ENCODE measurements around the gene YAE1. TPM values are rescaled to one million over a fixed set of nuclear protein-coding genes. Genes with fewer than 3 reads are reported as not detected.
A peak's percentile ranks its signal among the peaks of the same experiment; 100 is the strongest.

YAE1 gene
- total RNA-seq, 1 donor from 2014 or later, result 15.9 TPM

DNA sequence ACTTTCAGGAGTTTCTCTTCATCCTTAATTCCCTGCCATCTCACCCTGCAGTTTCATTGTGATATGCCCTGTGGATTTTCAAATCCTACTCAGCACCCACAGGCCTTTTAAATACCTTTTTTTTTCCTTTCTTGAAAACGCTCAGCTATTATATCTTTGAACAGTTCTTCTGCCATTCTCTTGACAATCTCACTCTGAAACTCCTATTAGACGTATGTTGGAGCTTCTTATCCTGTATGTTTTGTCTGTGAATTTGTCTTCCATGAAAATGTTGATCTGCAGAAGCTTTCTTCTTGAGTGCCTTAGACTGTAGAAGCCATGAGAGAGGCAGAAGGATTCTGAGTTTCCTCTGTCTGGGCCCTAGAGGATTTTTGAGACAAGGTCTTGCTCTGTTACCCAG is 18.9 kb upstream of the YAE1 start:
- DNase-seq (ENCODE audit: low spot score), result no peak
- intact Hi-C loops (cut with DNase I), result no loop called here

GRCh38 chr7:39550411-39550810 is 15.8 kb upstream of the YAE1 start:
- no peak for DNase-seq (ENCODE audit: low spot score)
- intact Hi-C loops (cut with DNase I), result no loop called here

DNA sequence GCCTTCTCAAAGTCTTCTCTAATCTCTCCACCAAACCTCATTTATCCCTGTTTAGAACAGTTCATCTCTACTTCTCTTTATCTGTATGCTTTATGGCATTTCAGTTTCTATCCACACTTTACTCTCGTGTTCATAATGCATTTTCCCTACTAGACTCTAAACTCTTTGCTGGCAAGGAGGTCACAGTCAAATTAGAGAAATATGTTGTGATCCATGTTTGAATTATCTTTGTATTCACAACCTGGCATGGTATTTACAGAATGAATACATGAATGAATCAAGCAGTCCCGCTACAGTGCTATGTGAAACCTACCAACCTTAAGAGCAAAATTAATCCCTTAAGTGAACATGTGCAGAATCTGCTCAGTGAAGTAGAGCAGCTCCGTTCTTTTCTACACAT is 12.8 kb upstream of the YAE1 start:
- DNase-seq (ENCODE audit: low spot score), result no peak
- intact Hi-C loops (cut with DNase I), result no loop called here

DNA sequence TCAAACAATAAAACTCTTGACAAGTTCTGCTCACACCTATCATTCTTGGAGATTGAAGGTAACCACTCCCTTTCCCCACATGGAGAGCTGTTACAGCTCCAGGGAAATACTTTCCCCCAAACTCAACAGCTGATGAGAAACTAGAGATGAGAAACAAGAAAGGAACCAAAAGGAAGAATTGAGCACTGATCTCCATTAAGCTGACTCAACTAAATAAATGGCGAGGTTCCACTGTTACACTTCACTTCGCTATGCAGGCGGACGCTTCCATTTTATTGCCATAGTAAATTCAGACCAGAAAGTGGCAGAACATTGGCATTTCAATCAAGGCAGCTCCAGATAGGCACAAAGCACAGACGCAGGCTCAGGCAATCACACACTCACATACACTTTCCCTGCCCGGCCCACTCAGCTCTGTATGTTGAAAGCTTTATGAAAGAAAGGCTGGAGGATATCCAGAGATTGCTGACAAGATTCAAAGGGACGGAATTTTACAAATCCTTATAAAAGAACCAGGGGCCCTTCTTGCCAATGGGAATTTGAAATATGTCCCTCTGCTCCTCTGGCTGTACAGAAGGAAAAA is 11.5 kb upstream of the YAE1 start:
- intact Hi-C loops (cut with DNase I), result no loop called here
- no peak for DNase-seq (ENCODE audit: low spot score)

- DNase-seq (ENCODE audit: low spot score), result no peak
- intact Hi-C loops (cut with DNase I), result no loop called here
Observed at GRCh38 chr7:39557222-39557621, 9.0 kb upstream of the YAE1 start.

- intact Hi-C loops (cut with DNase I), result no loop called here
- DNase-seq (ENCODE audit: low spot score), result no peak
Observed at GRCh38 chr7:39557911-39558310, 8.3 kb upstream of the YAE1 start.

- intact Hi-C loops (cut with DNase I), result no loop called here
Observed at GRCh38 chr7:39560408-39560807, 5.8 kb upstream of the YAE1 start.

DNA sequence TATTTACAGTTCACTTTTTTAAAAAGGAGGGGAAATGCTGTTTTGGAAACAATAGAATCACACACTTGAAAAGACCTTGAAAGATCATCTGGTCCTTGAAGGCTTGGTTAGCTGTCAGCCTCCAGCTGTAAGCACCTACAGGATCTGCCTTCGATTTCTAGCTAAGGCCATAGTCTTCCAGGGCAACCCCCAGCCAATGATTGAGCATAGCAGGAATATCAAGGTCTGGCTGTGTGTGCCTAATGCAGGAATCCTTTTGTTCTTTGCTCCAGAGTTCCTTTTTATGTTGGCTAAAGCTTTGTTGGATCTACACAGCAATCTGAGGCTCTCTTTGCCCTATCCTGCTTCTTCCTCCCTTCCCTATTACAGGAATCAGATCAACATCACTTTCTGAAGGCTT is 5.2 kb upstream of the YAE1 start:
- DNase-seq (ENCODE audit: low spot score), result no peak
- intact Hi-C loops (cut with DNase I), result no loop called here

More at GRCh38 chr7:39560408-39560807, 5.8 kb upstream of the YAE1 start:
- DNase-seq (ENCODE audit: low spot score), result no peak

- intact Hi-C loops (cut with DNase I), result no loop called here
- no peak for DNase-seq (ENCODE audit: low spot score)
Observed at GRCh38 chr7:39565538-39565937, 666 bp upstream of the YAE1 start.

- DNase-seq (ENCODE audit: low spot score), result no peak
- intact Hi-C loops (cut with DNase I), result no loop called here
Observed at GRCh38 chr7:39567294-39567693, 1.1 kb downstream of the YAE1 start.

DNA sequence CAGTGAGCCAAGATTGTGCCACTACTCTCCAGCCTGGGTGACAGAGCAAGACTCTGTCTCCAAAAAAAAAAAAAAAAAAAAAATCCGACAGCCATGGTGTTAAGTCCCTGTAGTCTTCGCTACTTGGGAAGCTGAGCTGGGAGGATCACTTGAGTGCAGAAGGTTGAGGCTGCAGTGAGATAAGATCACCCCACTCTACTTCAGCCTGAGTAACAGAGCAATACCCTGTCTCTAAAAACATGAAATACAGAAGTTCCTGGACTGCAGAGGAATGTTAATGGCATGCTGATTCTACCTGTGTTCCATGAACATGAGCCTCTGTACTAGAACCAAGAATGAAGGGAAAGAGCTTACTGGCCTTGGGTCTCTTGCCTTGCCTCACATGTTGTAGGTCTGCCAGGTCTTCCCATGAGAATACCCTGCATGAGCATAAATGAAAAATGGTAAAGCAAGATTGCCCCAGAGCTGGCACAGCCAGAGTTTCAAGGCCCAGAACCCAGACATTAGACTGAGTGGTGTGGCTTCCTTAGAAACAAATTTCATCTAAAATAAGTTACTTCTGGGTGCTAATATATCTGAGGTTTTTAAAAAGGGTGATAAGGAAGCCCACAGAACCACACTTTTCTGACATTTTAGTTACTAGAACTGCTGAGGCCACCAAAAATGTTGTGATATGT is 8.6 kb downstream of the YAE1 start:
- DNase-seq (ENCODE audit: low spot score), result no peak
- intact Hi-C loops (cut with DNase I), result no loop called here

- no peak for DNase-seq (ENCODE audit: low spot score)
- intact Hi-C loops (cut with DNase I), result no loop called here
Observed at GRCh38 chr7:39577229-39577874, 11.1 kb downstream of the YAE1 start.

DNA sequence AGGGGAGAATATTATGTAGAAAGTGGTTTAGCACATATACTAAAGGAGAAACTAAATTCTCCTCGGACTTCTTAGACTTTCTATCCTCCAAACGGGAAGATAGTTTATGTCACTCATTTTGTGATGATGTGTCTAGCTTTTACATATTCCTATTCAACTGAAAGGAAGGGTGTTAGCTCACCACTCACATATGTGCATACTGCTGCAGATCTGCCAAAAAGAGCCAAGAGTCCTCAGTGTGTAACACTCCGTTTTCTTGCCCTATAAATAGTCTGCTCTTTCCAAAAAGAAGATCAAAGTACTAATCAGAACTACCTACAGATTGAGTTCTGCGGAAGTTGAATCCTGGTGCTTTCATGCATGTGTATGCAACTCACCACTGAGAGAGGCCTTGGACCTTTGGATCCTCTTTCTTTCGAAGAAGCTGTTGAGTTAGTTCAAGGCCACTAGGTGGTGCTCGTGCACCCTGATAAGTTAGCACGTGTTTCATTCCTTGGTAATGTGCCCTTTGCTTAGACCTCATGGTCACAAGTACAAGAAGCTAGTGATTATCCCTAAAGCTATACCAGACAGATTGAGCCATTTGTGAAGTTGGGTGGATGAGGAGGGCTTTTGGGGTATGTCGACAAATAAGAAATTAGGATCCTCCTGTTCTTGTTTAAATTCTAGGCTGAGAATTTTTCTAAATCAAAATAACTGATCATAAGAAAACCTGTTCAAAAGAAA is 14.1 kb downstream of the YAE1 start:
- intact Hi-C loops (cut with DNase I), result no loop called here

GRCh38 chr7:39582536-39582935 is 16.3 kb downstream of the YAE1 start:
- intact Hi-C loops (cut with DNase I), result no loop called here
- no peak for DNase-seq (ENCODE audit: low spot score)

More for the DNA sequence above, 14.1 kb downstream of the YAE1 start:
- peak; percentile 79 for DNase-seq (ENCODE audit: low spot score)

GRCh38 chr7:39583539-39583938 is 17.3 kb downstream of the YAE1 start:
- intact Hi-C loops (cut with DNase I), result no loop called here
- no peak for DNase-seq (ENCODE audit: low spot score)

GRCh38 chr7:39587393-39587792 is 21.2 kb downstream of the YAE1 start:
- intact Hi-C loops (cut with DNase I), result no loop called here

DNA sequence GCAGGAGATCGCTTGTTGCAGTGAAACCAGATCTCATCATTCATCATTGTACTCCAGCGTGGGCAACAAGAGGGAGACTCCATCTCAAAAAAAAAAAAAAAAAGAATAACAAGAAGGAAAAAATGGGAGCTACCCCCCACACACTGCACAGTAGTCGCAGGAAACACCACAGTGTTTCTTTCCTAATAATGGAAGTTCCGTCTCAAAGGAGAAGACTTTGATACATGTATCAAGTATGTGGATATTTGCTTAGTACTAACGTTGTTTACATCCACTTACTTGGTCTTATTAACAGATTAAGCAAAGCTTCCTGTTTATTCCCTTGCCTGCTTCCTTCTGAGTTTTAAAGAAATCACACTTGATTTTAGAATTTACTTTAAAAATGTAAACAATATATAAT is 22.2 kb downstream of the YAE1 start:
- intact Hi-C loops (cut with DNase I), result no loop called here
- no peak for DNase-seq (ENCODE audit: low spot score)

More at GRCh38 chr7:39587393-39587792, 21.2 kb downstream of the YAE1 start:
- no peak for DNase-seq (ENCODE audit: low spot score)

- intact Hi-C loops (cut with DNase I), result no loop called here
- DNase-seq (ENCODE audit: low spot score), result no peak
Observed at GRCh38 chr7:39589323-39590111, 23.3 kb downstream of the YAE1 start.

- DNase-seq (ENCODE audit: low spot score), result no peak
- intact Hi-C loops (cut with DNase I), result no loop called here
Observed at GRCh38 chr7:39592586-39592985, 26.4 kb downstream of the YAE1 start.

All from cardiac septum (tissue), 1 donor.